Measurements from ENCODE around the gene SF3B4. TPM values are rescaled to one million over a fixed set of nuclear protein-coding genes. Genes with fewer than 3 reads are reported as not detected.
A peak's percentile ranks its signal among the peaks of the same experiment; 100 is the strongest.

The SF3B4 gene
- total RNA-seq, 2 donors from 2014 or later = 15.0 to 22.1 TPM

GRCh38 chr1:149914545-149914944 is 13.1 kb downstream of the SF3B4 start:
- Histone ChIP-seq H3K4me3 (no peak overlapping the region), H3K27ac (no peak overlapping the region), H3K27me3 (replicated peaks; ENCODE audit: insufficient read depth) (no peaks in the 10 kb centered on the region), H3K9me3 (no peaks in the 10 kb centered on the region), H3K4me1 (replicated peaks) (no peaks in the 10 kb centered on the region), H3K36me3 (no peaks in the 10 kb centered on the region)
- intact Hi-C loops (cut with DNase I) = no loop called here
- no peak for DNase-seq (ENCODE audit: low spot score)
- no peak for TF ChIP-seq CTCF (IDR thresholded peaks at IDR 0.05)
- TF ChIP-seq POLR2A (IDR thresholded peaks at IDR 0.05) = no peak
- TF ChIP-seq POLR2AphosphoS5 (IDR thresholded peaks at IDR 0.05) = no peak
- WGBS = 86% methylated on average over 1 of the region's 1 CpG

DNA sequence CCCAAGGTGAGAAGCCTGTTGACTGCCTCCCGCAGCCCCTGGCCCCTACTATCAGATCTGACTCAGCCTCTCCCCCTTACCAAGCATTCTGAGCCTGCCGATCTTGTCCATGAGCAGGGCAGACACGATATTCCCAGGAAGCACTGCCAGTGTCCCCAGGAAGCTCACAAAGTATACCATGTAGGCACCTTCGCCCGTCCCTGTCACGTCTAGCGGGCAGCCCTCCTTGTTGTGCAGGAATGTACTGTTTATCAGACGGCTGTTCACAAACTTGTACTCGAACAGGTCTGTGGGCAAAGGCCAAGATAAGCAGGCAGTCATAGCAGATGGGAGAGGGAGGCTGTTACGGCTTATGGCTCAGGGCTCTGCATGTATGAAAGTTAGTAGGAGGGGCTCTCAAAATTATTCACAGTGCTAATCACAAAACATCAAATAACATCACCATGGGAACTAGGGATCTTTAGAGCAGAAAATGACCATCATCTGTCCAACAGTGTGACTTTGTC is 21.0 kb downstream of the SF3B4 start:
- 90% methylated on average over 10 of the region's 10 CpGs for WGBS

GRCh38 chr1:149903836-149904491 is 23.6 kb downstream of the SF3B4 start:
- H3K9me3 ChIP-seq = no peaks in the 10 kb centered on the region
- WGBS = 72% methylated on average over 5 of the region's 5 CpGs
- DNase-seq (ENCODE audit: low spot score) = no peak

More for the DNA sequence above, 21.0 kb downstream of the SF3B4 start:
- H3K4me1 ChIP-seq (replicated peaks) = no peaks in the 10 kb centered on the region
- TF ChIP-seq POLR2A (IDR thresholded peaks at IDR 0.05) = no peak
- no peak for TF ChIP-seq POLR2AphosphoS5 (IDR thresholded peaks at IDR 0.05)
- TF ChIP-seq CTCF (IDR thresholded peaks at IDR 0.05) = no peak
- intact Hi-C loops (cut with DNase I) = no loop called here
- H3K9me3 ChIP-seq = no peaks in the 10 kb centered on the region
- no peak for DNase-seq (ENCODE audit: low spot score)
- H3K27ac ChIP-seq = no peak overlapping the region
- no peaks in the 10 kb centered on the region for H3K27me3 ChIP-seq (replicated peaks; ENCODE audit: insufficient read depth)
- H3K36me3 ChIP-seq = no peaks in the 10 kb centered on the region
- no peak overlapping the region for H3K4me3 ChIP-seq

DNA sequence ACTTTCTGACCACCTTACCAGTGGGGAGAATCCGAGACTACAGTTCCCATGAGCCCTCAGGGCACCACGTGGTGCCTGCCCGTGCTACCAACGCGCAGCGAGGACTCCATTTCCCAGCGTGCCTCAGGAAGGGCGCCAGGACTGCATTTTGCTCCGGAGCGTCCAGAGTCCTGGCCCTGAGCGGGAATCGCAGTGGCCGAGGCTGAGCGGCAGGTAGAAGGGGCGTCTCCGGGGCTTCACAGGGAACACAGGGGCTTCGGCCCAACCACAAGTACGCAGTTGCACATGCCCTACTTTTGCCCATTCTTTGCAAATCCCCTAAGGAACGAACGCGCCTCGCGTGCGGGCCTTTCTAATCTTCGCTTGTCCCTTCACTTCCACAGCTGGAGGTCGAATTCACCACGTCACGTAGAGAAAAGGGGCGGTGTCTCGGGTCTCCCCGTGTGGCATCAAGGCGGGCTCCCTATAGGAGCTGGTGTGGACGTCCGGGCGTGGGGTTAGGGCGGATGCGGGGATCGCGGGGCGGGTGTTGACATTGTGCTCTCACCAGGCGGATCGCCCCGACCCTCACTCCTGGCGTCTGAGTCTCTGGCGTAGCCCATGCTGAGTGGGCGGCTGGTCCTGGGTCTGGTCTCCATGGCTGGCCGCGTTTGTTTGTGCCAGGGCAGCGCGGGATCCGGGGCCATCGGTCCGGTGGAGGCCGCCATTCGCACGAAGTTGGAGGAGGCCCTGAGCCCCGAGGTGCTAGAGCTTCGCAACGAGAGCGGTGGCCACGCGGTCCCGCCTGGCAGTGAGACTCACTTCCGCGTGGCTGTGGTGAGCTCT is 27.9 kb downstream of the SF3B4 start, which contains the start of gene BOLA1:
Gene BOLA1, plus strand, starts transcription at position 109 of the 825 bp plus-strand sequence. Its CDS starts 492 bp downstream, at position 601.
- intact Hi-C loops (cut with DNase I) = no loop called here
- Histone ChIP-seq H3K4me3 (peak within 1 kb of the TSS; percentile 42 to 54), H3K36me3 (no peaks in the 10 kb centered on the region), H3K27me3 (replicated peaks; ENCODE audit: insufficient read depth) (no peaks in the 10 kb centered on the region), H3K27ac (peak within 1 kb of the TSS; percentile 82 to 86), H3K4me1 (replicated peaks) (no peaks in the 10 kb centered on the region), H3K9me3 (no peaks in the 10 kb centered on the region)
- peak; percentile 95 for DNase-seq (ENCODE audit: low spot score)
- WGBS = 5% methylated on average over 41 of the region's 65 CpGs
- peak in 1 of 4 experiments; percentile 7 for TF ChIP-seq CTCF (IDR thresholded peaks at IDR 0.05)
- TF ChIP-seq POLR2AphosphoS5 (IDR thresholded peaks at IDR 0.05) = peak; percentile 99
- peak; percentile 80 for TF ChIP-seq POLR2A (IDR thresholded peaks at IDR 0.05)

More at GRCh38 chr1:149903836-149904491, 23.6 kb downstream of the SF3B4 start:
- H3K27me3 ChIP-seq (replicated peaks; ENCODE audit: insufficient read depth) = no peaks in the 10 kb centered on the region
- H3K4me1 ChIP-seq (replicated peaks) = no peaks in the 10 kb centered on the region
- no peak overlapping the region for H3K27ac ChIP-seq
- TF ChIP-seq POLR2AphosphoS5 (IDR thresholded peaks at IDR 0.05) = no peak
- no peak for TF ChIP-seq POLR2A (IDR thresholded peaks at IDR 0.05)
- TF ChIP-seq CTCF (IDR thresholded peaks at IDR 0.05) = no peak
- intact Hi-C loops (cut with DNase I) = no loop called here
- no peaks in the 10 kb centered on the region for H3K36me3 ChIP-seq
- H3K4me3 ChIP-seq = no peak overlapping the region
